HFFc6 (cell line): ENCODE results near the gene CWC22. TPM values are rescaled to one million over a fixed set of nuclear protein-coding genes. Genes with fewer than 3 reads are reported as not detected.

Experiments
- DNase-seq: peaks from one replicate; pipeline ENCODE4 v3.0.0-alpha.2; 2018
- H3K27ac Mint-ChIP-seq: 2 replicates; pipeline ENCODE4 v1.8.0; 2020; ENCODE audit warnings: mild to moderate bottlenecking, mixed read lengths
- H3K27me3 Mint-ChIP-seq: 2 replicates; pipeline ENCODE4 v1.8.0; 2021; ENCODE audit warnings: mild to moderate bottlenecking, moderate library complexity, mixed read lengths; ENCODE audit not compliant: insufficient read depth
- H3K36me3 Mint-ChIP-seq: 2 replicates; pipeline ENCODE4 v1.8.0; 2021; ENCODE audit warnings: low read depth, mixed read lengths
- H3K4me1 Mint-ChIP-seq: 2 replicates; pipeline ENCODE4 v1.8.0; 2020; ENCODE audit warnings: low read depth, mixed read lengths
- H3K4me3 Mint-ChIP-seq: 2 replicates; pipeline ENCODE4 v1.8.0; 2020; ENCODE audit warnings: mild to moderate bottlenecking, moderate library complexity, mixed read lengths
- H3K9me3 Mint-ChIP-seq: 2 replicates; pipeline ENCODE4 v1.8.0; 2020; ENCODE audit warnings: mild to moderate bottlenecking, mixed read lengths
- total RNA-seq, 6 experiments: library from RNA; stranded (reverse); fragmentation: NEBNext Ultra II Directional; extraction: Animal tissue kit (Norgen Biotek cat#: 25700); gene quantifications; 2 replicates in 1 of 6; 3 replicates in 5 of 6; pipeline ENCODE4 v1.2.3, GENCODE V29; 2021
- TF ChIP-seq, protein P1 (sequence below): fragments of 200-600 bp; sonication (generic); IDR thresholded peaks from 2 replicates; pipeline ENCODE4 v1.5.0; 2021; ENCODE audit warnings: antibody characterized with exemption, mild to moderate bottlenecking

Gene CWC22
- total RNA-seq, 6 experiments from 2014 or later: 15.5 to 19.2 (median 16.8) TPM

DNA sequence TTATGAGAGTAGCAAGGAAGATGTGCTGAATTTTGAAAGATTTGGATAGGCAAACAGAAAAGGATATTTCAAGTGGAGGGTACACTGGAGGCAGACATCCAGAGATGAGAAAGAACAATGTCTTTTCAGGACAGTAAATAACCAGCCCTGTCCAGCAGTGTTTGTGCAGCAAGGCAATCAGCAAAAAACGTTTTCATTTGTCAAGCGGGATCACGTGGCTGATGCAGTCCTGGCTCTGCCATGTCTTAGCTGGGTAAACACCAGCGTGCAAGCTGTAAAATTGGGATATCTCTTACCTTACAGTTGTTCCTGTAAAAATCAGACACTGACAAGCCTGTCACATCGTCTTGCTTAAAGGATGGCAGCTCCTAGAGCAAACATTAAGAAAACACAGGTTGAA lies 67.8 kb downstream of the CWC22 start:
- TF ChIP-seq, protein P1, sequence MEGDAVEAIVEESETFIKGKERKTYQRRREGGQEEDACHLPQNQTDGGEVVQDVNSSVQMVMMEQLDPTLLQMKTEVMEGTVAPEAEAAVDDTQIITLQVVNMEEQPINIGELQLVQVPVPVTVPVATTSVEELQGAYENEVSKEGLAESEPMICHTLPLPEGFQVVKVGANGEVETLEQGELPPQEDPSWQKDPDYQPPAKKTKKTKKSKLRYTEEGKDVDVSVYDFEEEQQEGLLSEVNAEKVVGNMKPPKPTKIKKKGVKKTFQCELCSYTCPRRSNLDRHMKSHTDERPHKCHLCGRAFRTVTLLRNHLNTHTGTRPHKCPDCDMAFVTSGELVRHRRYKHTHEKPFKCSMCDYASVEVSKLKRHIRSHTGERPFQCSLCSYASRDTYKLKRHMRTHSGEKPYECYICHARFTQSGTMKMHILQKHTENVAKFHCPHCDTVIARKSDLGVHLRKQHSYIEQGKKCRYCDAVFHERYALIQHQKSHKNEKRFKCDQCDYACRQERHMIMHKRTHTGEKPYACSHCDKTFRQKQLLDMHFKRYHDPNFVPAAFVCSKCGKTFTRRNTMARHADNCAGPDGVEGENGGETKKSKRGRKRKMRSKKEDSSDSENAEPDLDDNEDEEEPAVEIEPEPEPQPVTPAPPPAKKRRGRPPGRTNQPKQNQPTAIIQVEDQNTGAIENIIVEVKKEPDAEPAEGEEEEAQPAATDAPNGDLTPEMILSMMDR: no peak
- no peaks in the 10 kb centered on the region for H3K9me3 Mint-ChIP-seq
- H3K27ac Mint-ChIP-seq: no peak overlapping the region
- DNase-seq: no peak
- H3K4me3 Mint-ChIP-seq: no peak overlapping the region
- peaks cover 6% of the 10 kb centered on the region; the same call in 1 of the 2 replicates for H3K36me3 Mint-ChIP-seq
- H3K4me1 Mint-ChIP-seq: peaks cover 10% of the 10 kb centered on the region
- H3K27me3 Mint-ChIP-seq: no peaks in the 10 kb centered on the region

DNA sequence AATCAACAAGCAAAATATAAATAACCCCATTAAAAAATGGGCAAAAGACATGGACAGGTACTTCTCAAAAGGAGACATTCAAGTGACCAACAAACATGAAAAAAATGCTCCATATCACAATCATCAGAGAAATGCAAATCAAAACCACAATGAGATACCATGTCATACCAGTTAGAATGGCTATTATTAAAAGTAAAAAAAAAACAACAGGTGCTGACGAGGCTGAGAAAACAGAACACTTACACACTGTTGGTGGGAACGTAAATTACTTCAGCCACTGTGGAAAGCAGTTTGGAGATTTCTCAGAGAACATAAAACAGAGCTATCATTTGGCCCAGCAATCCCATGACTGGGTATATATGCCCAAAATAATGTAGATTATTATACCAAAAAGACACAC lies 69.1 kb downstream of the CWC22 start:
- no peak overlapping the region for H3K4me3 Mint-ChIP-seq
- no peaks in the 10 kb centered on the region for H3K27me3 Mint-ChIP-seq
- H3K9me3 Mint-ChIP-seq: no peaks in the 10 kb centered on the region
- H3K27ac Mint-ChIP-seq: no peak overlapping the region
- H3K4me1 Mint-ChIP-seq: peaks cover 10% of the 10 kb centered on the region
- TF ChIP-seq, protein P1: no peak
- DNase-seq: no peak
- H3K36me3 Mint-ChIP-seq: peaks cover 9% of the 10 kb centered on the region; the same call in 1 of the 2 replicates

DNA sequence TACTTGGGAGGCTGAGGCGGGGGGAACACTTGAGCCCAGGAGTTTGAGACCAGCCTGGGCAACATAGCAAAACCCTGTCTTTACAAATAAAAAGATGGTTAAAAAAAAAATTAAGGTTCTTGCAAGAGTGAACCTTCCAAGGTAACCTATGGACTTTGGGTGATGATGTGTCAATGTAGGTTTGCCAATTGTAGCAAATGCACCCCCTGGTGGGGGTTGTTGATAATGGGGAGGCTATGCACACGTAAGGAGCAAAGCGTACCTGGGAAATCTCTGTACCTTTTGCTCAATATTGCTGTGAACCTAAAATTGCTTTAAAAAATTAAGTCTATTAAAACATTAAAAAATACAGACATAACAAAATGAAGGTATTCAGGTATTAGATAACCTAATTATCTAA lies 70.4 kb downstream of the CWC22 start:
- no peak for DNase-seq
- Mint-ChIP-seq H3K27me3 (no peaks in the 10 kb centered on the region), H3K4me1 (peaks cover 10% of the 10 kb centered on the region), H3K4me3 (no peak overlapping the region; the same call in 1 of the 2 replicates), H3K27ac (no peak overlapping the region; the same call in 1 of the 2 replicates), H3K36me3 (0 out of 2 replicates have a peak, but pooled peaks cover 4% of the 10 kb centered on the region), H3K9me3 (no peaks in the 10 kb centered on the region)
- TF ChIP-seq, protein P1: peak; percentile 80

DNA sequence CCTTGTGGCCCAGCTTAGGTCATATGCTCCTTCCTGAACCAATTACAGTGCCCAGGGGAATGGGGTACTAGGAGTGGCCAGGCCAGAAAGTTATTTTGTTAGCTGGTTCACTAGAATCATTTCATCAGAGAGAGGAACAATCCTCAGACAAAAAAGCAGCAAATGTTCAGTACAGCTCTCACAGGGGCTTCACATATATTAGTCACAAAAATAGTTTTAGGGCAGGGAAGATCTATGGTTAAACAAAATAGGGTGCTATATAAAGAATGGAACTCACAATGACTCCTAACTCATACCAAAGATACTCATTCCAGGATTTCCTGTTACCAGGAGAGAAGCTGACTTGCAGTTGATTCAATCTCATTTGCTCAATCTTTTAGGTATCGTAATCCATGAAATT lies 71.0 kb downstream of the CWC22 start:
- H3K27me3 Mint-ChIP-seq: no peaks in the 10 kb centered on the region

DNA sequence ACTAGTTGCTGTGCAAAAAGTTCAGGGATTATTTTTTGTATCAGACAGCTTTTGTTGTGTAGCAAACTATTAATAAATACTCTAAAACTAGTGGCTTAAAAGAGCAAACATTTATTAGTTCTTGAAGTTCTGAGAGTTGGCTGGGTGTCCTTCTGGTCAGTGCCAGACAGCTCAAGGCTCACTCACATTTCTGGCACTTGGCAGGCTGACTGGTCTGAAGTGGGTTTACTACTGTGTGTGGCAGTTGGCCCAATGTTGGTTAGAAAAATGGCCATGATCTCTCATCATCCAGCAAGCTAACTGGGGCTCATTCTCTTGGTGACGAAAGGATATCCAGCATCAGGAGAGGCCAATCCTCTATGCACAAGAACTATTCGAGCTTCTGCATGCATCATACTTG lies 74.3 kb downstream of the CWC22 start:
- peaks cover 23% of the 10 kb centered on the region for H3K9me3 Mint-ChIP-seq
- H3K27ac Mint-ChIP-seq: no peak overlapping the region
- no peak overlapping the region for H3K4me3 Mint-ChIP-seq
- H3K4me1 Mint-ChIP-seq: peaks cover 10% of the 10 kb centered on the region
- TF ChIP-seq, protein P1: no peak
- H3K36me3 Mint-ChIP-seq: peaks cover 22% of the 10 kb centered on the region
- DNase-seq: no peak
- H3K27me3 Mint-ChIP-seq: no peaks in the 10 kb centered on the region

More for the DNA sequence above, 71.0 kb downstream of the CWC22 start:
- no peak overlapping the region; the same call in 1 of the 2 replicates for H3K4me3 Mint-ChIP-seq
- H3K9me3 Mint-ChIP-seq: no peaks in the 10 kb centered on the region
- 0 out of 2 replicates have a peak, but pooled peaks cover 4% of the 10 kb centered on the region for H3K36me3 Mint-ChIP-seq
- peak overlapping the region; percentile 39; the same call in 1 of the 2 replicates for H3K27ac Mint-ChIP-seq
- TF ChIP-seq, protein P1: no peak
- peaks cover 10% of the 10 kb centered on the region for H3K4me1 Mint-ChIP-seq
- no peak for DNase-seq
